Measurements from ENCODE around the gene ADAMTSL1. TPM values are rescaled to one million over a fixed set of nuclear protein-coding genes. Genes with fewer than 3 reads are reported as not detected.

The ADAMTSL1 gene
- total RNA-seq, 1 experiment from 2014 or later: not detected

DNA sequence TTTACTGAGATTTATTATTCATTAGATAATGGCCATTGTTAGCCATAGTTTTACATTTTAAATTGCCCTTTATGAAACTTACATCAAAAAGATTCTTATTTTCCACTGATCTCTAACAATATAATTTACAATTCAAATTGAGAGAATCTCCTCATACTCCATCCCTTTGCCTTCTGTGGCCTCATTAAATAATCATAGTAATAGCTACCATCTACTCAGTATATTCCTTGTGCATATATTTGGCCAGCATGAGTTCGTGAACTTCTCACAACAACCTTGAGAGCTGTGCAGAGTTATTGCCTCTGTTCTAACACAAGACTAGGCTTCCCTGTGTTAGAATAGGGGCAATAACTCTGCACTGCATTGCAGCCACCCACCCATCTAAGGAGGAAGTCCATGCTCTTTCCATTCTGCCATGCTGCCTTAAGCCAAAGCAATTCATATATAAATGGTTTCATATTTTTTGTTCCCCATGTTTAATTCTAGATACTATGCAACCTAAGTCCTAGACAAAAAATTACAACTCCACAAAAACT lies 99.1 kb downstream of the ADAMTSL1 start:
- no peaks in the 10 kb centered on the region for H3K4me1 Mint-ChIP-seq (ENCODE audit: low read depth, unreplicated experiment)
- no peak overlapping the region for H3K4me3 Mint-ChIP-seq (ENCODE audit: low read depth, unreplicated experiment)
- CTCF ChIA-PET: no interaction called here
- no peaks in the 10 kb centered on the region for H3K9me3 Mint-ChIP-seq (ENCODE audit: low read depth, unreplicated experiment)
- no peaks in the 10 kb centered on the region for H3K36me3 Mint-ChIP-seq (ENCODE audit: insufficient read depth, unreplicated experiment)
- intact Hi-C loops (cut with micrococcal nuclease; ENCODE audit: unreplicated experiment): no loop called here
- no peak for DNase-seq
- H3K27me3 Mint-ChIP-seq (ENCODE audit: unreplicated experiment): no peaks in the 10 kb centered on the region
- TF ChIP-seq, protein P1, sequence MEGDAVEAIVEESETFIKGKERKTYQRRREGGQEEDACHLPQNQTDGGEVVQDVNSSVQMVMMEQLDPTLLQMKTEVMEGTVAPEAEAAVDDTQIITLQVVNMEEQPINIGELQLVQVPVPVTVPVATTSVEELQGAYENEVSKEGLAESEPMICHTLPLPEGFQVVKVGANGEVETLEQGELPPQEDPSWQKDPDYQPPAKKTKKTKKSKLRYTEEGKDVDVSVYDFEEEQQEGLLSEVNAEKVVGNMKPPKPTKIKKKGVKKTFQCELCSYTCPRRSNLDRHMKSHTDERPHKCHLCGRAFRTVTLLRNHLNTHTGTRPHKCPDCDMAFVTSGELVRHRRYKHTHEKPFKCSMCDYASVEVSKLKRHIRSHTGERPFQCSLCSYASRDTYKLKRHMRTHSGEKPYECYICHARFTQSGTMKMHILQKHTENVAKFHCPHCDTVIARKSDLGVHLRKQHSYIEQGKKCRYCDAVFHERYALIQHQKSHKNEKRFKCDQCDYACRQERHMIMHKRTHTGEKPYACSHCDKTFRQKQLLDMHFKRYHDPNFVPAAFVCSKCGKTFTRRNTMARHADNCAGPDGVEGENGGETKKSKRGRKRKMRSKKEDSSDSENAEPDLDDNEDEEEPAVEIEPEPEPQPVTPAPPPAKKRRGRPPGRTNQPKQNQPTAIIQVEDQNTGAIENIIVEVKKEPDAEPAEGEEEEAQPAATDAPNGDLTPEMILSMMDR (IDR thresholded peaks at IDR 0.05; ENCODE audit: unreplicated experiment): no peak
- H3K27ac Mint-ChIP-seq (ENCODE audit: unreplicated experiment): no peak overlapping the region
- BruUV-seq (replicated peaks): no TSS peak

DNA sequence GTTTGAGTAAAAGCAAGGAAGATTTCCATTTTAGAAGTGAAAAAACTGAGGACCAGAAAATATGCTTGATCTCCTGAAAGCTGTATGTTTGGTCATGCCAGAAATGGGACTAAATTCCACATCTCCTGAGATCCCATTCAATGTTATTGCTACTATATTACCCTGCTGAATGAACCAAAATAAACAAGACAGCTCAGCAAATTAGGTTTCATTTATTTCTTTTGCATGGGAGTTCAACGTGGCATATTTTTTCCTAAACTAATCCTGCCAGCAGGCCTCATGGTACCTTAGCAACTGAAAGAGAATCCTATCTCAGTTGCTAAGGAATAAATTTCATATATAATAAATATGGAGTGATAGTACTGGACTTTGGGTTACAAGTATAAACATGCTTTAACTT lies 101.7 kb downstream of the ADAMTSL1 start:
- H3K9me3 Mint-ChIP-seq (ENCODE audit: low read depth, unreplicated experiment): no peaks in the 10 kb centered on the region
- H3K27ac Mint-ChIP-seq (ENCODE audit: unreplicated experiment): no peak overlapping the region
- DNase-seq: no peak
- H3K27me3 Mint-ChIP-seq (ENCODE audit: unreplicated experiment): no peaks in the 10 kb centered on the region
- CTCF ChIA-PET: no interaction called here
- intact Hi-C loops (cut with micrococcal nuclease; ENCODE audit: unreplicated experiment): no loop called here
- H3K4me1 Mint-ChIP-seq (ENCODE audit: low read depth, unreplicated experiment): no peaks in the 10 kb centered on the region
- no TSS peak for BruUV-seq (replicated peaks)
- TF ChIP-seq, protein P1 (IDR thresholded peaks at IDR 0.05; ENCODE audit: unreplicated experiment): no peak
- H3K36me3 Mint-ChIP-seq (ENCODE audit: insufficient read depth, unreplicated experiment): no peaks in the 10 kb centered on the region
- H3K4me3 Mint-ChIP-seq (ENCODE audit: low read depth, unreplicated experiment): no peak overlapping the region

DNA sequence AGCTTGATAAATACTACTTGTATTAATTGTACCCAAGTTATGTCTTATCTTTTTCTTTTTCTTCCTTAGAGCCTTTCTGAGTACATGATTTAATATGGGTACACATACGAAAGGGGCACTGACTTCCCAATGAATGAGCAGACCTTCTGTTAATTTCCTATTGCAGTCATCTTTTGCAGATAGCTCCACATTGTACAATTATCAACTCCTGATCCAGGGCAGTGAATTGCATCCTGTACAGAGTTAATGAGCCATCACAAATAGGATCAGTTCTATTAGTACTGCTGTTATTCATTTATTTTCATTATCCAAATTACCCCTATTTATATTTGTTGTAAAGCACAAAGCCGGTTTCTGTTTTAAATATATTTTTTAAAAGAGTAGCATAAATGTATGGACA lies 105.6 kb downstream of the ADAMTSL1 start:
- intact Hi-C loops (cut with micrococcal nuclease; ENCODE audit: unreplicated experiment): no loop called here
- Mint-ChIP-seq H3K4me3 (ENCODE audit: low read depth, unreplicated experiment) (no peak overlapping the region), H3K36me3 (ENCODE audit: insufficient read depth, unreplicated experiment) (no peaks in the 10 kb centered on the region), H3K27me3 (ENCODE audit: unreplicated experiment) (no peaks in the 10 kb centered on the region), H3K27ac (ENCODE audit: unreplicated experiment) (no peak overlapping the region), H3K4me1 (ENCODE audit: low read depth, unreplicated experiment) (no peaks in the 10 kb centered on the region), H3K9me3 (ENCODE audit: low read depth, unreplicated experiment) (no peaks in the 10 kb centered on the region)
- TF ChIP-seq, protein P1 (IDR thresholded peaks at IDR 0.05; ENCODE audit: unreplicated experiment): no peak
- CTCF ChIA-PET: no interaction called here
- no peak for DNase-seq
- BruUV-seq (replicated peaks): no TSS peak

DNA sequence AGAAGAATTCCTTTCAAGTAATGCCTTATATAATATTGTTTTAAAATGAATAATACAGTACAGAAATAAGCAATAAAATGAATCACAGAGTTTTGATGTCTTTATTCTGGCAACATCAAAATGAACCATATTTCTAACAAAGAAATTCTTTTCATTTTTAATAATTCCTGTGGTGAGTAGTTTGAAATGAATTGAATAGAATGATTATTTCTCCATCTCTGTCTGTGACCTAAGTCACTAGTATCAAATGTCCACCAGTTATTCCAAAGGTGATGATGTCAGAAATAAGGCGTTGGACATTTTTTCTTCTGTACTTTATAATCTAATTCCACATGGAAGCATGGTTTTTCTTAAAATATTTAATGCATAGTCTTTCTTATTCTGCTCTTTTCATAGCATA lies 106.2 kb downstream of the ADAMTSL1 start:
- TF ChIP-seq, protein P1 (IDR thresholded peaks at IDR 0.05; ENCODE audit: unreplicated experiment): no peak
- intact Hi-C loops (cut with micrococcal nuclease; ENCODE audit: unreplicated experiment): no loop called here
- H3K9me3 Mint-ChIP-seq (ENCODE audit: low read depth, unreplicated experiment): no peaks in the 10 kb centered on the region
- CTCF ChIA-PET: no interaction called here
- H3K36me3 Mint-ChIP-seq (ENCODE audit: insufficient read depth, unreplicated experiment): no peaks in the 10 kb centered on the region
- H3K4me1 Mint-ChIP-seq (ENCODE audit: low read depth, unreplicated experiment): no peaks in the 10 kb centered on the region
- H3K27me3 Mint-ChIP-seq (ENCODE audit: unreplicated experiment): no peaks in the 10 kb centered on the region
- H3K27ac Mint-ChIP-seq (ENCODE audit: unreplicated experiment): no peak overlapping the region
- no peak overlapping the region for H3K4me3 Mint-ChIP-seq (ENCODE audit: low read depth, unreplicated experiment)
- DNase-seq: no peak
- no TSS peak for BruUV-seq (replicated peaks)
